NCI-H2196 (cell line): ENCODE results near the gene PYGL.
"Not testable (repeated sequence)": the region's sequence is repeated elsewhere in the genome, so short reads cannot be mapped to it uniquely, and the experiment has no call there.

ENCODE experiments used
- DNase-seq: peaks from one replicate; lab custom pipeline; 2025; ENCODE audit not compliant: unreplicated experiment; lab: John Stamatoyannopoulos, UW

Gene PYGL

GRCh38 chr14:50955373-50956043, 11.2 kb upstream of the PYGL start:
- DNase-seq: peak; percentile 34

- peak; percentile 44 for DNase-seq
These were observed 10.6 kb upstream of the PYGL start for GRCh38 chr14:50954811-50955372.

- DNase-seq: no peak
These were observed 9.2 kb upstream of the PYGL start for GRCh38 chr14:50953502-50953901.

- no peak for DNase-seq
These were observed 6.7 kb upstream of the PYGL start for GRCh38 chr14:50951032-50951431.

GRCh38 chr14:50948205-50948604, 3.9 kb upstream of the PYGL start:
- no peak for DNase-seq

- DNase-seq: no peak
These were observed 3.2 kb upstream of the PYGL start for GRCh38 chr14:50947446-50947845.

GRCh38 chr14:50946234-50946935, 2.1 kb upstream of the PYGL start:
- no peak for DNase-seq

- DNase-seq: peak; percentile 38
These were observed 547 bp upstream of the PYGL start for GRCh38 chr14:50944647-50945413.

- DNase-seq: no peak
These were observed 881 bp downstream of the PYGL start for GRCh38 chr14:50943261-50943942.

GRCh38 chr14:50941638-50942037, 2.6 kb downstream of the PYGL start:
- not testable (repeated sequence) for DNase-seq

- DNase-seq: no peak
These were observed 3.1 kb downstream of the PYGL start for GRCh38 chr14:50941151-50941550.

GRCh38 chr14:50937800-50938199, 6.5 kb downstream of the PYGL start:
- no peak for DNase-seq

GRCh38 chr14:50937325-50937724, 7.0 kb downstream of the PYGL start:
- DNase-seq: no peak

- DNase-seq: no peak
These were observed 7.4 kb downstream of the PYGL start for GRCh38 chr14:50936882-50937281.

GRCh38 chr14:50936016-50936340, 8.3 kb downstream of the PYGL start:
- DNase-seq: no peak

GRCh38 chr14:50935126-50936015, 8.9 kb downstream of the PYGL start:
- no peak for DNase-seq

- no peak for DNase-seq
These were observed 11.4 kb downstream of the PYGL start for GRCh38 chr14:50932592-50933495.

GRCh38 chr14:50932156-50932555, 12.1 kb downstream of the PYGL start:
- no peak for DNase-seq

GRCh38 chr14:50931559-50931958, 12.7 kb downstream of the PYGL start:
- DNase-seq: no peak
